ENCODE measurements around the gene CARS1. TPM values are rescaled to one million over a fixed set of nuclear protein-coding genes. Genes with fewer than 3 reads are reported as not detected.

Gene CARS1
- total RNA-seq, 4 donors from 2014 or later, result 41.7 to 59.9 (median 54.1) TPM

- TF ChIP-seq CTCF (IDR thresholded peaks at IDR 0.05), result no peak
- no peak for TF ChIP-seq POLR2A (IDR thresholded peaks at IDR 0.05)
- Histone ChIP-seq H3K9me3 (no peaks in the 10 kb centered on the region), H3K36me3 (peaks cover 0 to 98% (median 0%) of the 10 kb centered on the region in 3 donors), H3K27me3 (no peaks in the 10 kb centered on the region), H3K4me1 (no peaks in the 10 kb centered on the region), H3K27ac (no peak overlapping the region), H3K4me3 (no peak overlapping the region)
- no peak for DNase-seq
Observed at GRCh38 chr11:2958251-2958650, 99.0 kb downstream of the CARS1 start.

- no peak for DNase-seq
- no peak for TF ChIP-seq POLR2A (IDR thresholded peaks at IDR 0.05)
- TF ChIP-seq CTCF (IDR thresholded peaks at IDR 0.05), result no peak
- no peaks in the 10 kb centered on the region for H3K9me3 ChIP-seq
- H3K4me3 ChIP-seq, result no peak overlapping the region
- no peaks in the 10 kb centered on the region for H3K4me1 ChIP-seq
- H3K27me3 ChIP-seq, result no peaks in the 10 kb centered on the region
- H3K36me3 ChIP-seq, result peaks cover 0 to 100% (median 0%) of the 10 kb centered on the region in 3 donors
- no peak overlapping the region for H3K27ac ChIP-seq
Observed at GRCh38 chr11:2955906-2956476, 101.2 kb downstream of the CARS1 start.

GRCh38 chr11:2954263-2954662 lies 103.0 kb downstream of the CARS1 start:
- no peak for TF ChIP-seq POLR2A (IDR thresholded peaks at IDR 0.05)
- TF ChIP-seq CTCF (IDR thresholded peaks at IDR 0.05), result no peak
- Histone ChIP-seq H3K4me3 (no peak overlapping the region), H3K4me1 (no peaks in the 10 kb centered on the region), H3K27ac (no peak overlapping the region), H3K9me3 (no peaks in the 10 kb centered on the region), H3K27me3 (no peaks in the 10 kb centered on the region), H3K36me3 (peaks cover 0 to 100% (median 0%) of the 10 kb centered on the region in 3 donors)
- DNase-seq, result no peak

GRCh38 chr11:2952290-2952689 lies 104.9 kb downstream of the CARS1 start:
- H3K27ac ChIP-seq, result peak overlapping the region in 1 of 4 donors; percentile 1
- peaks cover 0 to 98% (median 0%) of the 10 kb centered on the region in 3 donors for H3K36me3 ChIP-seq

GRCh38 chr11:2951231-2952110 lies 105.8 kb downstream of the CARS1 start:
- TF ChIP-seq CTCF (IDR thresholded peaks at IDR 0.05) (no peak), POLR2A (IDR thresholded peaks at IDR 0.05) (no peak)
- H3K27me3 ChIP-seq, result no peaks in the 10 kb centered on the region
- no peaks in the 10 kb centered on the region for H3K4me1 ChIP-seq
- H3K4me3 ChIP-seq, result no peak overlapping the region
- peaks cover 0 to 92% (median 0%) of the 10 kb centered on the region in 3 donors for H3K36me3 ChIP-seq
- no peaks in the 10 kb centered on the region for H3K9me3 ChIP-seq
- no peak for DNase-seq
- H3K27ac ChIP-seq, result peak overlapping the region in 2 of 4 donors; percentile 1 to 25

More at GRCh38 chr11:2952290-2952689, 104.9 kb downstream of the CARS1 start:
- no peaks in the 10 kb centered on the region for H3K4me1 ChIP-seq
- no peaks in the 10 kb centered on the region for H3K9me3 ChIP-seq
- H3K4me3 ChIP-seq, result no peak overlapping the region
- H3K27me3 ChIP-seq, result no peaks in the 10 kb centered on the region
- no peak for DNase-seq
- TF ChIP-seq CTCF (IDR thresholded peaks at IDR 0.05), result no peak
- no peak for TF ChIP-seq POLR2A (IDR thresholded peaks at IDR 0.05)

Small RNA genes lying within 50 kb of the gene (small RNA-seq; reads per million reads assigned to genes)
- gene RNU1-91P, result 0 reads per million in 2 donors
- gene SNORA54, result 11.6 to 22.2 reads per million in 2 donors

Other genes starting within 250 kb of the CARS1 start
- 10 to 100 TPM in 2 of 4 donors, 1 to 10 TPM in 2; 6.1 to 22.3 (median 11.1) TPM for gene CDKN1C, start 171.6 kb downstream of the CARS1 start, total RNA-seq
- gene PHLDA2, start 128.0 kb downstream of the CARS1 start, total RNA-seq, result 1 to 10 TPM in 3 of 4 donors, not detected in 1; 4.1 to 6.4 (median 4.9) TPM
- gene NAP1L4, start 65.1 kb downstream of the CARS1 start, total RNA-seq, result 100 to 1,000 TPM in 3 of 4 donors, 10 to 100 TPM in 1; 87.6 to 177 (median 119) TPM
- 100 to 1,000 TPM in 1 of 4 donors, 10 to 100 TPM in 3; 39.8 to 110 (median 73.2) TPM for gene OSBPL5, start 107.9 kb upstream of the CARS1 start, total RNA-seq
- gene MRGPRG, start 161.4 kb upstream of the CARS1 start, total RNA-seq, result not detected
- 1 to 10 TPM in 1 of 4 donors, not detected in 3; 1.2 TPM for gene MRGPRE, start 175.0 kb upstream of the CARS1 start, total RNA-seq

All from Peyer's patch (tissue), 4 donors.